ENCODE data around the gene MED8.
A peak's percentile ranks its signal among the peaks of the same experiment; 100 is the strongest.

The MED8 gene

GRCh38 chr1:43358121-43358745 is 31.4 kb downstream of the MED8 start:
- no peak for ATAC-seq

- no peak for ATAC-seq
Observed at GRCh38 chr1:43357251-43357650, 32.3 kb downstream of the MED8 start.

- no peak for ATAC-seq
Observed at GRCh38 chr1:43354936-43355335, 34.7 kb downstream of the MED8 start.

- no peak for ATAC-seq
Observed at GRCh38 chr1:43354471-43354870, 35.1 kb downstream of the MED8 start.

GRCh38 chr1:43352881-43353280 is 36.7 kb downstream of the MED8 start:
- ATAC-seq: no peak

- no peak for ATAC-seq
Observed at GRCh38 chr1:43352351-43352705, 37.3 kb downstream of the MED8 start.

GRCh38 chr1:43351421-43352350 is 37.9 kb downstream of the MED8 start:
- ATAC-seq: no peak

- no peak for ATAC-seq
Observed at GRCh38 chr1:43350976-43351375, 38.6 kb downstream of the MED8 start.

- ATAC-seq: no peak
Observed at GRCh38 chr1:43349594-43350306, 39.9 kb downstream of the MED8 start.

- ATAC-seq: peak; percentile 77 to 78
Observed at GRCh38 chr1:43348809-43349593, 40.6 kb downstream of the MED8 start.

- ATAC-seq: no peak
Observed at GRCh38 chr1:43348343-43348808, 41.2 kb downstream of the MED8 start.

- no peak for ATAC-seq
Observed at GRCh38 chr1:43346636-43347035, 43.0 kb downstream of the MED8 start.

- no peak for ATAC-seq
Observed at GRCh38 chr1:43345120-43345519, 44.5 kb downstream of the MED8 start.

GRCh38 chr1:43344267-43344850 is 45.2 kb downstream of the MED8 start:
- ATAC-seq: no peak

GRCh38 chr1:43340559-43340958 is 49.0 kb downstream of the MED8 start:
- ATAC-seq: no peak

- ATAC-seq: no peak
Observed at GRCh38 chr1:43339584-43340232, 49.9 kb downstream of the MED8 start.

- no peak for ATAC-seq
Observed at GRCh38 chr1:43338001-43338400, 51.6 kb downstream of the MED8 start.

GRCh38 chr1:43337588-43337987 is 52.0 kb downstream of the MED8 start, which contains the start of gene MPL:
MPL (plus strand) TSS chr1:43337818; CDS start chr1:43337849, 31 bp downstream.
- ATAC-seq: no peak

- ATAC-seq: no peak
Observed at GRCh38 chr1:43334453-43335205, 55.0 kb downstream of the MED8 start.

Measured in activated CD4-positive, CD25-positive, alpha-beta regulatory T cell treated with anti-CD3 and anti-CD28 coated beads, Interleukin-2, amount 50 U/mL, for 24 hours (primary cell).